Measurements from ENCODE around the gene PRKG1.

Gene PRKG1

DNA sequence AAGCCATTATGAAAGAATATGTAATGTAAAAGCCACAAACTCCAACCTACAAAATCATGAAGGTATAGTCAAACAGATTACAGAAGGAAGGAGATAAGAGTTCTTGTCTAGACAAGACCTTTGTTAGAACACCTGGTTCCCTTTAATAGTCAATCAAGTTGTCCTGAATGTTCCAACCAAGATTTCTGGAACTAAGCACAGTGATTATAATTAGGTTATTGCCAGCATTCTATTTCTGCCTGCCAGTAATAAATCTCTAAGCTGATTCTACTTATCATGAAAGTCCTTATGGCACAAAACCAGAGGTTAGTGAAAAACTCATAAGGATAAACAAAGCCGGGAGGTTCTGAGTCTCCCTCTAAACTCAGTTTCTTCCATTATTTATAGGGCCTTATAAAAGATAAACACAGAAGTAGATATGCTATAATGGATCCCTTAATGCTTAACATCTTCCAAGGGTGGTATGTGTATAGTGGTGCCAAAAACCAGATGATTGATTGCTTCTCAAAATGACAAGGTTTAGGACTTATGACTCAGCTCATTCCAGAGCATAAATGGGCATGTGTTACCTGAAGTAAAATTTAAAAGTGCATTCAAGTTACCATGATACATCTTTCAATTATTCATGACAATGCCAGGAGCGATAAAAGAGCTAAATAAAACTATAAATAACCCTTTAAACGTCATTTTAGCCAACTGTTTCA, 387.9 kb downstream of the PRKG1 start:
- no peak for DNase-seq

DNA sequence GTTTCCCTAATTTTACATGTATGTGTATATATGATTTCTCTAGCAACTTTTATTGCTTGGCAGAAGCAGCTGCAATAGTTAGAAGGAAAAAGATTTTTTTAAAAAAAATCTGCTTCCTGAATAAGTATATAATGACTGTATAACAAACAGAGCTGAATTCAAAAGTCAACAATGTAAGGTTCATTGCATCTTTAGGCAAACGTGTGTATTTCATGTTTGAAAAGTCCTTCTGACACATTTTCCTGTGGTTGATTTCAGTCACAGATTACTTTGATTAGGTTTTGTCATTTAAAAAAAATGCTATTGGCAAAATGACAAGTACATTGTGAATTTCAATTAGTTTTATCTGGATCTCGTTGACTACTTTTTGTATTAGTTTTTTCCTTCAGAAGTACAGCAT, 394.1 kb downstream of the PRKG1 start:
- no peak for DNase-seq

DNA sequence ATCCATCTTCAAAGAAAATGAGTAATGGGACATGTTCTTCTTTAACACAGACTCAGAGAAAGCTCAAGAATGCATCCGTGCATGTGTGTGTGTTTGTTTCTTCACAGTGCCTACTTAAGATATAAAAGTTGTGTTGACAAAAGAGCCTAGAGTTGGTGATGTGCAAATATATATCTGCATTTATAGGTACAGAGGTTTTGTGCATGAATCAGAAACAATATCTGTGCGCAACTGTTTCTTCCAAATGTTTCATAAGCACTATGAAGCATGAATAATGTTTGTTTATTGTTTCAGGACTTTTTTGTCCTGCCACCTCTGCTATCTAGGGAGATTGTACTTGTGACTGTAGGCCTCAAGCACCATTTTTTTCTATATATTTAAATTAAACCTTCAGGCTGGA, 395.4 kb downstream of the PRKG1 start:
- DNase-seq = no peak

- DNase-seq = no peak
Observed at GRCh38 chr10:51471271-51471670, 397.0 kb downstream of the PRKG1 start.

- no peak for DNase-seq
Observed at GRCh38 chr10:51472154-51472553, 397.9 kb downstream of the PRKG1 start.

DNA sequence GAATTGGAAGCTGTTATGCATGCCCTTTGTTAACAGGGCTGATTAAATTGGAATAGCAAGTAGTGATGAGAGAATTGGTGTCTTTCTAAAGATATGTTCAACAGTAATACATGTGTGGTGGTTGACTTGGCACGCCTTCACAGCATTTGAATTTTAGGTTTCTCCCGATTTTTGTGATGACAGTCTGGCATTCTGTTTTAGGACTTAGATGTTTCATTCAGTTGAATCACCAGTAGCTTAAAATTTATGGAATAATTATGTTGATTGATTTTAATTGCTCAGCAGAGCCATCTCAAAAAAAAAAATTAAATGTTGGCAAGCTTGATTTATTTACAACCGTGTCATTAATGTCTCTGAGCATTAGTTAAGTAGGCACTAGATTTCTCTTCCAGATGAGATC, 405.4 kb downstream of the PRKG1 start:
- no peak for DNase-seq

- no peak for DNase-seq
Observed at GRCh38 chr10:51485668-51486067, 411.4 kb downstream of the PRKG1 start.

GRCh38 chr10:51487576-51487975, 413.3 kb downstream of the PRKG1 start:
- DNase-seq = no peak

DNA sequence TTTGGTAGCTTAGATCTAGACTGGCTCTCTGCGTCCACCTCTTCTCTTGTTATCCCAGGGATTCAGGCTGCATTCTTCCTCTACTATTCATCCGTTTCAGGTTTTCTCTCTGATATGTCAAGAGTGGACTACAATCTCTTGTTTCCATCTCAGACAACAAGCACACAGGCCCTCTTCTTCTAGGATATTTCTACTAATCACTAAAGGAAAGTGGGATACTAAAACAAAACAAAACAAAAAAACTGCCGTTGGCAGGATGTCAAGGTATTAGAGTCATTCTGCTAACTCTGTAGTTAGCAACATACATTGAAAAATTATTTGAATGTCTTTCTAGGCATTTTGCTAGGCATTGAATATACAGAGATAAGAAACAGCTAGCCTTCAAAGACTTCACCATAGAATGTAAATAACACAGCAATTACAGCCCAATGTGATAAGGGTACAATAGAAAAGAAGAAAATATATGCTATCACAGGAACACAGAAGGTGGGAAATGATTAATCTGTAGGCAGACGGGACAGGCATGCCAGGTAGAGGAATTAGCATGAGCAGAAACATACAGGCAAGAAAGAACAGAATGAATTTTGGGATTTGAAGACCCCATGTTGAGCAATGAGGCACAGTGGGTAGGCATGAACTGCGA, 414.6 kb downstream of the PRKG1 start:
- DNase-seq = no peak

GRCh38 chr10:51498424-51498823, 424.1 kb downstream of the PRKG1 start:
- no peak for DNase-seq

DNA sequence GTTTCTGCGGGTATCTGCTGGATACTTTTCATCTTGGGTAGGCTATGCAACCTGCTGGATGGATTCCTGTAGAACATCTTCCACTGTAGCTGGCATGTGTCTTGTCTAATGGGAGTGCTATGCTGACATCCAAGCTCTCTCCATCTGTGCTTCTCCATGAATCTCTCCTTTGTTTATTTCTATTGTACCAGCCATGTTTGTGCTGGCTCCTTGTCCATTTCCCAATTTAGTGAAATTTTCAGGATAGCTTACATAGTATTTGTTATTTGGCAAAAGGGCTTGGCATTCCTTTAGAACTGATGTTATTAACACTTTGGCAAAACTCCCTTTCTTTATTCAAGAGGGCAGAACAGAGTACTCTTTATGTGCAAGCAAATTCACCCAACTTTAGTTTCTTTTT, 427.1 kb downstream of the PRKG1 start:
- DNase-seq = no peak

DNA sequence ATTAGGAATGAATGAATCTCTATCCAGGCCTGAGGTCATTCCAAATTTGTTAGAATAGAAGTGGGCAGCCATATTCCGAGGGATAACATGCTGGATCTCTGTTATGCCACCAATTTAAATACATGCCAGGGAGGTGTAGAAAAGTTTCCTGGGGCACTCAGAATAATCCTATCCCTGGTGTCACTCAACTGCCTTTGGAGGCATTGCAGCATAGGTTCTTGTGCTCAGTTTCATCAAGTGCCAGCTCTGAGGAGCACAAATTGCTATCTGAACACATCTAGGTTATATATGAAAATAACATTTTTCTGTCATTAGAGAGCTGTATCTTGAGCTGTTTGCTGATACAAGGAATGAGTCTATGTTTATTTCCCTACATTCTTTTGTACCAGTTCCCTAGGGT, 427.8 kb downstream of the PRKG1 start:
- DNase-seq = no peak

DNA sequence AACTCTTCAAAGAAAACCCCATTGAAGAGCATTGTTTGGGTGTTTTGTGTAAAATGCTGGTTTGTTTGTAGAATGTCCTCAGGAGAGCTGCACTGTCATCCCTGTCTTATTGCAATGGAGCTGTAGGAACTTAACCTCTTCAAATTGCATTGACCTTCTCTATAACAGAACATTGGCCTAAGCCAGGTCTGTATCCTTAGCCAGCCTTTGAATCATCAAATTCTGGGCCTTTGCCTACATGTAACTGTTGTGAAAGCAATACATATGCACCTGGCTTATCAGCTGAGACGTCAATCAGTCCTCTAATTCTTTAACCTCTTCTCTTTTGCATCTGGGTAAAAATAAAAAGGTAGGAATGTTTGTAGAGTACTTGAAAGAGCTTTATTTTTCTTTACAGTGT, 429.1 kb downstream of the PRKG1 start:
- DNase-seq = no peak

- DNase-seq = no peak
Observed at GRCh38 chr10:51507476-51507875, 433.2 kb downstream of the PRKG1 start.

GRCh38 chr10:51508156-51508555, 433.9 kb downstream of the PRKG1 start:
- no peak for DNase-seq

- no peak for DNase-seq
Observed at GRCh38 chr10:51510231-51510630, 435.9 kb downstream of the PRKG1 start.

DNA sequence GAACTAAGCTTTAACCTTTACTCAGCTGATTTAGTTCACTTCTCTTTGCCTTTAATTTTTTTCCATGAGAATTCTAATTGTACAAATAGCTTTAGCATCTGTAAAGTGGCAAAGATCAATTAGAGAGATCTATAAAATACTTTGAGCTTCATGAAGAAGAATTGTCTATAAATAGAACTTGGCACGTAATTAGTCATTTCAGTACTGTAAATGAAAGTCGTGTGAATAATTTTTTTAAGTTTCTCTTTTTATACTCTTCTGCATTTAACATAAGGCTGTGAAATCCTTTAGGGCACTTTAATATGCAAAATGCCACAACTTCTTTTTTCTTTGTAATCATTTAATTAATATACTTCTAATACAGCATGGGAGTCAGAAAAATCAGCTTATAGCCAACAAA, 447.3 kb downstream of the PRKG1 start:
- DNase-seq = no peak

GRCh38 chr10:51522858-51523257, 448.6 kb downstream of the PRKG1 start:
- DNase-seq = no peak

DNA sequence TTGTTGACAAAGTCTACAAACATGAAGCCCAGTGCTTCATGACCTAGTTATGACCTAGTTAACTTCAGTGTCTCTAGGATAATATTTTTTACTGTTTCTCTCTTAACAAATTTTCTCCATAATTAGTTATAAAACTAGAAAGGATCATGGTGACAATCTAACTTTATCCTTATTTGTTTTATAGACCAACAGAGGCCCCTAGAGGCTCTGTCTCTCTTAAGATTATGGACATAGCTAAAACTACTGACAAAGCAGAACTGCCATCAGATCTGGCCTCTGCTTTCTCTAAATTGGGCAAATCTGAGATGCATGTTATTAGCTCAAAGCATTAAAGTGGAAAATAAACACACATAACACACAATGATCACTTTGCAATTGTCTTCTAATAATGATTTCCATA, 449.2 kb downstream of the PRKG1 start:
- DNase-seq = no peak

DNA sequence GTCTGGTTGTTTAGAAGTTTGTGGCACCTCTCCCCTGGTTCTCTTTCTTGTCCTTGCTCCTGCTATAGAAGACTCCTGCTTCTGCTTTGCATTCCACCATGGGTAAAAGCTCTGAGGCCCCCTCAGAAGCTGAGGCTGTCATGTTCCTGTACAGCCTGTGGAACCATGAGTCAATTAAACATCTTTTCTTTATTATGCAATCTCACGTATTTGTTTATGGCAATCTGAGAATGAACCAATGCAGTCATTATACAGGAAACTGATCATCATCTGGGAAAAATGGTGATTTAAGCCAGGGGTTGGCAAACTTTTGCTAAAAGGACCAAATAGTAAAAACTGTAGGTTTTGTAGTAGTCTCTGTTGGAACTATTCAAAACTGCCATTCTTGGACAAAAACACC, 449.8 kb downstream of the PRKG1 start:
- DNase-seq = no peak

- no peak for DNase-seq
Observed at GRCh38 chr10:51527522-51528219, 453.4 kb downstream of the PRKG1 start.

DNA sequence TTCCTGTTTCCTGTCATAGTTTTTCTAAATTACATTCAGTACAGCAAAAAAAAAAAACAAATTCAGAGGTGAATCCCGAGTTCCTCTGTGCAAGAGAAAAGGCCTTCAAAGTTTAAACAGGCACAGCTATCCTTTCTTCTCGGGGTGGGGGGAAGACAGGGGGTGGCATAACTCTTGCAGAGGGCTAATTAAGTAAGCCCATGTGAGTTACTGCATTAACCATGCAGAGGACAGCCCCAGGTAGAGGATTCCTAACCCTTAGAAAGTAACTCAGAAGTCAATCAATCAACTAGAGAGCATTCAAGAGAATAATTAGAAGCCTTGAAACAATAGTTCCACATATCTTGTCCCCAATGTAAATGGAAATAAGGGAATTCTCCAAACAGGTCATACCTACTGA, 454.2 kb downstream of the PRKG1 start:
- DNase-seq = no peak

GRCh38 chr10:51530541-51530940, 456.3 kb downstream of the PRKG1 start:
- DNase-seq = no peak

GRCh38 chr10:51532044-51532443, 457.8 kb downstream of the PRKG1 start:
- DNase-seq = no peak

All from CD4-positive, alpha-beta T cell treated with Interleukin-1 beta for 1 hour (primary cell).